Liver (tissue), 3 donors: ENCODE results near the gene CPLX3.

Experiments
- FOXA1 ChIP-seq: IDR thresholded peaks from 2 replicates; pipeline ENCODE4 v1.6.1; 2016; ENCODE audit warnings: antibody characterized with exemption
- GABPA ChIP-seq, 2 donors: IDR thresholded peaks in 1 of 2; conservative IDR thresholded peaks in 1 of 2; 2 replicates each; pipeline ENCODE4 v1.6.1; 2016; ENCODE audit warnings: antibody characterized with exemption in 2 of 2, mild to moderate bottlenecking in 1 of 2, moderate library complexity in 1 of 2
- NR2F2 ChIP-seq: IDR thresholded peaks from 2 replicates; pipeline ENCODE4 v1.6.1; 2016; ENCODE audit warnings: antibody characterized with exemption
- RAD21 ChIP-seq, 2 donors: IDR thresholded peaks; 2 replicates each; pipeline ENCODE4 v1.6.1; 2016; ENCODE audit warnings: antibody characterized with exemption in 2 of 2, mild to moderate bottlenecking in 2 of 2
- RXRA ChIP-seq, 2 donors: IDR thresholded peaks; 2 replicates each; pipeline ENCODE4 v1.6.1; 2017 to 2018; ENCODE audit warnings: antibody characterized with exemption in 2 of 2, mild to moderate bottlenecking in 1 of 2
- SP1 ChIP-seq: IDR thresholded peaks from 2 replicates; pipeline ENCODE4 v1.6.1; 2018; ENCODE audit warnings: antibody characterized with exemption, mild to moderate bottlenecking
- TAF1 ChIP-seq: conservative IDR thresholded peaks from 2 replicates; pipeline ENCODE4 v1.6.1; 2016; ENCODE audit warnings: antibody characterized with exemption, mild to moderate bottlenecking
- YY1 ChIP-seq: IDR thresholded peaks from 2 replicates; pipeline ENCODE4 v1.6.1; 2016; ENCODE audit warnings: antibody characterized with exemption, mild to moderate bottlenecking
- TF ChIP-seq, protein P1 (sequence below): fragments of 150-350 bp; IDR thresholded peaks from 2 replicates; pipeline ENCODE4 v1.5.1; 2017; ENCODE audit warnings: improper control_type of control experiment, low read depth, low read length; ENCODE audit not compliant: missing input control
- TF ChIP-seq, protein P2 (sequence below): IDR thresholded peaks from 2 replicates; pipeline ENCODE4 v1.6.1; 2016; ENCODE audit warnings: antibody characterized with exemption
- TF ChIP-seq, protein P3 (sequence below): IDR thresholded peaks from 2 replicates; pipeline ENCODE4 v1.6.1; 2016; ENCODE audit warnings: antibody characterized with exemption, mild to moderate bottlenecking
- donor health status: healthy.
- donor health status: healthy.

DNA sequence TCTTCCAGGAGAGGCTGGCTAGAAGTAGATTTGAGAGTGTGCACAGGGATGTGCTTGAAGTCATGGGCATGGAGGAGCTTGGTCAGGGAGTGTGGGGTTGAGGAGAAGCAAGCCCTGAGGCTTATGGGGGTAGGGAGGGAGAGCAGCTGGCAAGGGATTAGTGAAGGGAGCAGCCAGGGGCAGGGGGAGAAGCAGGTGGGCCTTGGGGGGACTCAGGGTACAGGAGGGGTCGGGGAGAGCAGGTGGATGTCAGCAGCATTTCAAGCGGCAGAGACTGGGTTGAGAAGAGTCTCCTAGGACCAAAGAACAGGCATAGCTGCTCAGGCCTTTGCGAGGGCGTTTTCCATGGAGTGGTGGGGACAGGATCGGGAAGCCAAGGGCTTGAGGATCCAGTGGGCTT lies 17.2 kb upstream of the CPLX3 start:
- TF ChIP-seq, protein P1, sequence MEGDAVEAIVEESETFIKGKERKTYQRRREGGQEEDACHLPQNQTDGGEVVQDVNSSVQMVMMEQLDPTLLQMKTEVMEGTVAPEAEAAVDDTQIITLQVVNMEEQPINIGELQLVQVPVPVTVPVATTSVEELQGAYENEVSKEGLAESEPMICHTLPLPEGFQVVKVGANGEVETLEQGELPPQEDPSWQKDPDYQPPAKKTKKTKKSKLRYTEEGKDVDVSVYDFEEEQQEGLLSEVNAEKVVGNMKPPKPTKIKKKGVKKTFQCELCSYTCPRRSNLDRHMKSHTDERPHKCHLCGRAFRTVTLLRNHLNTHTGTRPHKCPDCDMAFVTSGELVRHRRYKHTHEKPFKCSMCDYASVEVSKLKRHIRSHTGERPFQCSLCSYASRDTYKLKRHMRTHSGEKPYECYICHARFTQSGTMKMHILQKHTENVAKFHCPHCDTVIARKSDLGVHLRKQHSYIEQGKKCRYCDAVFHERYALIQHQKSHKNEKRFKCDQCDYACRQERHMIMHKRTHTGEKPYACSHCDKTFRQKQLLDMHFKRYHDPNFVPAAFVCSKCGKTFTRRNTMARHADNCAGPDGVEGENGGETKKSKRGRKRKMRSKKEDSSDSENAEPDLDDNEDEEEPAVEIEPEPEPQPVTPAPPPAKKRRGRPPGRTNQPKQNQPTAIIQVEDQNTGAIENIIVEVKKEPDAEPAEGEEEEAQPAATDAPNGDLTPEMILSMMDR = no peak
- no peak for TF ChIP-seq FOXA1
- no peak for TF ChIP-seq TAF1
- no peak for TF ChIP-seq SP1
- TF ChIP-seq, protein P2, sequence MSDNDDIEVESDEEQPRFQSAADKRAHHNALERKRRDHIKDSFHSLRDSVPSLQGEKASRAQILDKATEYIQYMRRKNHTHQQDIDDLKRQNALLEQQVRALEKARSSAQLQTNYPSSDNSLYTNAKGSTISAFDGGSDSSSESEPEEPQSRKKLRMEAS = no peak
- no peak for TF ChIP-seq NR2F2
- no peak for TF ChIP-seq YY1
- no peak for TF ChIP-seq RAD21 (IDR thresholded peaks at IDR 0.05)
- no peak for TF ChIP-seq RXRA (IDR thresholded peaks at IDR 0.05)
- TF ChIP-seq, protein P3, sequence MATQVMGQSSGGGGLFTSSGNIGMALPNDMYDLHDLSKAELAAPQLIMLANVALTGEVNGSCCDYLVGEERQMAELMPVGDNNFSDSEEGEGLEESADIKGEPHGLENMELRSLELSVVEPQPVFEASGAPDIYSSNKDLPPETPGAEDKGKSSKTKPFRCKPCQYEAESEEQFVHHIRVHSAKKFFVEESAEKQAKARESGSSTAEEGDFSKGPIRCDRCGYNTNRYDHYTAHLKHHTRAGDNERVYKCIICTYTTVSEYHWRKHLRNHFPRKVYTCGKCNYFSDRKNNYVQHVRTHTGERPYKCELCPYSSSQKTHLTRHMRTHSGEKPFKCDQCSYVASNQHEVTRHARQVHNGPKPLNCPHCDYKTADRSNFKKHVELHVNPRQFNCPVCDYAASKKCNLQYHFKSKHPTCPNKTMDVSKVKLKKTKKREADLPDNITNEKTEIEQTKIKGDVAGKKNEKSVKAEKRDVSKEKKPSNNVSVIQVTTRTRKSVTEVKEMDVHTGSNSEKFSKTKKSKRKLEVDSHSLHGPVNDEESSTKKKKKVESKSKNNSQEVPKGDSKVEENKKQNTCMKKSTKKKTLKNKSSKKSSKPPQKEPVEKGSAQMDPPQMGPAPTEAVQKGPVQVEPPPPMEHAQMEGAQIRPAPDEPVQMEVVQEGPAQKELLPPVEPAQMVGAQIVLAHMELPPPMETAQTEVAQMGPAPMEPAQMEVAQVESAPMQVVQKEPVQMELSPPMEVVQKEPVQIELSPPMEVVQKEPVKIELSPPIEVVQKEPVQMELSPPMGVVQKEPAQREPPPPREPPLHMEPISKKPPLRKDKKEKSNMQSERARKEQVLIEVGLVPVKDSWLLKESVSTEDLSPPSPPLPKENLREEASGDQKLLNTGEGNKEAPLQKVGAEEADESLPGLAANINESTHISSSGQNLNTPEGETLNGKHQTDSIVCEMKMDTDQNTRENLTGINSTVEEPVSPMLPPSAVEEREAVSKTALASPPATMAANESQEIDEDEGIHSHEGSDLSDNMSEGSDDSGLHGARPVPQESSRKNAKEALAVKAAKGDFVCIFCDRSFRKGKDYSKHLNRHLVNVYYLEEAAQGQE = no peak
- no peak for TF ChIP-seq GABPA (IDR thresholded peaks at IDR 0.05 in 1 of 2, conservative IDR thresholded peaks at IDR 0.05 in 1 of 2)
